ENCODE measurements around the gene NKD2. TPM values are rescaled to one million over a fixed set of nuclear protein-coding genes. Genes with fewer than 3 reads are reported as not detected.
A peak's percentile ranks its signal among the peaks of the same experiment; 100 is the strongest.
"Not testable (repeated sequence)": the region's sequence is repeated elsewhere in the genome, so short reads cannot be mapped to it uniquely, and the experiment has no call there.

NKD2 gene
- total RNA-seq, 2 experiments from 2014 or later = 0.23 to 0.36 TPM

DNA sequence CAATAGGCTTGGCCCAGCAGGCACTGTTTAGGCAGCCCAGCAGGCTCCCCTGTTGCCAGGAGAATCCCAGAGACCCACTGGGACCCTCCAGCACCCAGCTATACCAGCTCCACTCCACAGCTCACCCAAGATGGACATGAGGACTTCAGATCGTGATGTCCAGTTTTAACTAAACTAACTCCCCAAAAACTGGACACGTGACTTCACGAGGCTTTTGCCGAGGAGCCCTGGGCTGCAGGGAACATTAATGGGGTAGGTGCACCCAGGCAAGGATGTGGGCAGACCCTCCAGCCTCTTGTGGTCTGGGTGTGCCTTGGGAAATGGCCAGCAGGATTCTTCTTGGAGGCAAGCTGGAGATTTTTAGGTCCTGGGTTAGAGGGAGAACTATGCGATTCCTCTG lies 8.9 kb upstream of the NKD2 start:
- DNase-seq (no peak), ATAC-seq (ENCODE audit: low read depth) (no peak)
- POLR2A ChIA-PET = no interaction called here
- no peak overlapping the region for H3K4me3 Mint-ChIP-seq
- peaks cover 21% of the 10 kb centered on the region for H3K4me1 Mint-ChIP-seq
- H3K9me3 Mint-ChIP-seq = no peaks in the 10 kb centered on the region
- no peaks in the 10 kb centered on the region for H3K36me3 Mint-ChIP-seq
- H3K27me3 Mint-ChIP-seq = peaks cover 14% of the 10 kb centered on the region
- H3K27ac Mint-ChIP-seq = no peak overlapping the region

- Mint-ChIP-seq H3K36me3 (no peaks in the 10 kb centered on the region), H3K4me3 (no peak overlapping the region), H3K27ac (no peak overlapping the region), H3K4me1 (peaks cover 21% of the 10 kb centered on the region), H3K27me3 (peaks cover 14% of the 10 kb centered on the region), H3K9me3 (no peaks in the 10 kb centered on the region)
- ATAC-seq (ENCODE audit: low read depth) = no peak
- POLR2A ChIA-PET = no interaction called here
- peak; percentile 23 for DNase-seq
Observed at GRCh38 chr5:1000329-1000728, 8.3 kb upstream of the NKD2 start.

GRCh38 chr5:1000831-1001230 lies 7.8 kb upstream of the NKD2 start:
- DNase-seq = peak; percentile 21
- ATAC-seq (ENCODE audit: low read depth); H3K36me3 Mint-ChIP-seq; H3K9me3 Mint-ChIP-seq; POLR2A ChIA-PET; H3K27ac Mint-ChIP-seq; H3K4me3 Mint-ChIP-seq: not testable (repeated sequence)
- H3K27me3 Mint-ChIP-seq = peaks cover 17% of the 10 kb centered on the region
- H3K4me1 Mint-ChIP-seq = peaks cover 21% of the 10 kb centered on the region

GRCh38 chr5:1001406-1002270 lies 7.0 kb upstream of the NKD2 start:
- POLR2A ChIA-PET = no interaction called here
- Mint-ChIP-seq H3K4me1 (peaks cover 14% of the 10 kb centered on the region), H3K27ac (no peak overlapping the region), H3K9me3 (no peaks in the 10 kb centered on the region), H3K27me3 (peaks cover 22% of the 10 kb centered on the region), H3K4me3 (no peak overlapping the region), H3K36me3 (no peaks in the 10 kb centered on the region)
- ATAC-seq (ENCODE audit: low read depth) (no peak), DNase-seq (peak; percentile 23)

GRCh38 chr5:1002271-1002546 lies 6.4 kb upstream of the NKD2 start:
- Mint-ChIP-seq H3K36me3 (no peaks in the 10 kb centered on the region), H3K4me1 (peaks cover 9% of the 10 kb centered on the region), H3K9me3 (no peaks in the 10 kb centered on the region), H3K27ac (no peak overlapping the region), H3K27me3 (peaks cover 26% of the 10 kb centered on the region), H3K4me3 (no peak overlapping the region)
- POLR2A ChIA-PET = no interaction called here
- ATAC-seq (ENCODE audit: low read depth) = no peak
- no peak for DNase-seq

GRCh38 chr5:1002836-1003235 lies 5.8 kb upstream of the NKD2 start:
- H3K4me1 Mint-ChIP-seq = peaks cover 11% of the 10 kb centered on the region
- H3K27ac Mint-ChIP-seq = no peak overlapping the region
- H3K36me3 Mint-ChIP-seq = peaks cover under 1% of the 10 kb centered on the region
- no peaks in the 10 kb centered on the region for H3K9me3 Mint-ChIP-seq
- no peak overlapping the region for H3K4me3 Mint-ChIP-seq
- DNase-seq = peak; percentile 26
- H3K27me3 Mint-ChIP-seq = peaks cover 32% of the 10 kb centered on the region
- ATAC-seq (ENCODE audit: low read depth) = no peak
- POLR2A ChIA-PET = interaction anchor here (0.7 kb wide), 1 partner anchor 49 kb away, joined by 3 read pairs; no protein-coding TSS in a partner anchor

GRCh38 chr5:1003296-1003937 lies 5.2 kb upstream of the NKD2 start:
- H3K4me3 Mint-ChIP-seq = no peak overlapping the region
- no peaks in the 10 kb centered on the region for H3K9me3 Mint-ChIP-seq
- ATAC-seq (ENCODE audit: low read depth) (no peak), DNase-seq (peak; percentile 31)
- POLR2A ChIA-PET = interaction anchor here (0.7 kb wide), 1 partner anchor 49 kb away, joined by 3 read pairs; no protein-coding TSS in a partner anchor
- H3K27me3 Mint-ChIP-seq = peaks cover 35% of the 10 kb centered on the region
- no peak overlapping the region for H3K27ac Mint-ChIP-seq
- H3K36me3 Mint-ChIP-seq = peaks cover 1% of the 10 kb centered on the region
- H3K4me1 Mint-ChIP-seq = peaks cover 12% of the 10 kb centered on the region

- no peaks in the 10 kb centered on the region for H3K9me3 Mint-ChIP-seq
Observed at GRCh38 chr5:1004461-1005248, 3.9 kb upstream of the NKD2 start.

GRCh38 chr5:1005249-1005851 lies 3.3 kb upstream of the NKD2 start:
- Mint-ChIP-seq H3K27ac (no peak overlapping the region), H3K4me1 (peaks cover 14% of the 10 kb centered on the region), H3K9me3 (no peaks in the 10 kb centered on the region), H3K27me3 (peaks cover 39% of the 10 kb centered on the region), H3K36me3 (peaks cover 1% of the 10 kb centered on the region), H3K4me3 (no peak overlapping the region)
- DNase-seq (peak; percentile 26), ATAC-seq (ENCODE audit: low read depth) (no peak)
- POLR2A ChIA-PET = no interaction called here

More at GRCh38 chr5:1004461-1005248, 3.9 kb upstream of the NKD2 start:
- ATAC-seq (ENCODE audit: low read depth) (peak; percentile 50), DNase-seq (peak; percentile 59)
- Mint-ChIP-seq H3K27ac (no peak overlapping the region), H3K36me3 (peaks cover 1% of the 10 kb centered on the region), H3K4me1 (peaks cover 12% of the 10 kb centered on the region), H3K27me3 (peaks cover 35% of the 10 kb centered on the region), H3K4me3 (peak overlapping the region; percentile 58)
- POLR2A ChIA-PET = no interaction called here

GRCh38 chr5:1005904-1006655 lies 2.5 kb upstream of the NKD2 start:
- DNase-seq (peak; percentile 28), ATAC-seq (ENCODE audit: low read depth) (no peak)
- no peaks in the 10 kb centered on the region for H3K9me3 Mint-ChIP-seq
- peaks cover 17% of the 10 kb centered on the region for H3K4me1 Mint-ChIP-seq
- peaks cover 41% of the 10 kb centered on the region for H3K27me3 Mint-ChIP-seq
- peaks cover 1% of the 10 kb centered on the region for H3K36me3 Mint-ChIP-seq
- POLR2A ChIA-PET = interaction anchor here (1.4 kb wide), 1 partner anchor 10 kb away, joined by 5 read pairs; no protein-coding TSS in a partner anchor
- no peak overlapping the region for H3K27ac Mint-ChIP-seq
- no peak overlapping the region for H3K4me3 Mint-ChIP-seq

DNA sequence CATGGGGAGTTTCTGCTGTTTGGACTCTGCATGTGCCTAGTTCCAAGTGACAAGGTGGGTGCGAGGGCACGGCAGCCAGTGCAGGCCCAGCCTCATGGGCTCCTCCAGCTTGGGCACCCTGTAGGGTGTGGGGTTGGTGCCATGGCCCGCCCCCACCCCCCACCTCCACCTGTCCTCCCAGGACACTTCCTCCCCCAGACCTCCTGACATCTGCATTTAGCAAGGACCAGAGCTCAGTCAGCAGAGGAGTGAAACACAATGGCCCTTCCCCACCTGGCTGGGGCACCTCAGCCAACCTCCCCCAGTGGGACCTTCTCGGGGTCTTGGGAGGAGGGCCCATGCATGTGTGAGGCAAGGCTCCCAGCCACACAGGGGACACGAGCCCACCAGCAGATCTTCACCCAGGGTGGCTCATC lies 1.9 kb upstream of the NKD2 start:
- H3K27me3 Mint-ChIP-seq = peaks cover 41% of the 10 kb centered on the region
- no peak overlapping the region for H3K27ac Mint-ChIP-seq
- POLR2A ChIA-PET = interaction anchor here (1.4 kb wide), 1 partner anchor 10 kb away, joined by 5 read pairs; no protein-coding TSS in a partner anchor
- H3K9me3 Mint-ChIP-seq = no peaks in the 10 kb centered on the region
- peak; percentile 28 for DNase-seq
- no peak for ATAC-seq (ENCODE audit: low read depth)
- no peak overlapping the region for H3K4me3 Mint-ChIP-seq
- H3K4me1 Mint-ChIP-seq = peaks cover 18% of the 10 kb centered on the region
- H3K36me3 Mint-ChIP-seq = peaks cover 1% of the 10 kb centered on the region

DNA sequence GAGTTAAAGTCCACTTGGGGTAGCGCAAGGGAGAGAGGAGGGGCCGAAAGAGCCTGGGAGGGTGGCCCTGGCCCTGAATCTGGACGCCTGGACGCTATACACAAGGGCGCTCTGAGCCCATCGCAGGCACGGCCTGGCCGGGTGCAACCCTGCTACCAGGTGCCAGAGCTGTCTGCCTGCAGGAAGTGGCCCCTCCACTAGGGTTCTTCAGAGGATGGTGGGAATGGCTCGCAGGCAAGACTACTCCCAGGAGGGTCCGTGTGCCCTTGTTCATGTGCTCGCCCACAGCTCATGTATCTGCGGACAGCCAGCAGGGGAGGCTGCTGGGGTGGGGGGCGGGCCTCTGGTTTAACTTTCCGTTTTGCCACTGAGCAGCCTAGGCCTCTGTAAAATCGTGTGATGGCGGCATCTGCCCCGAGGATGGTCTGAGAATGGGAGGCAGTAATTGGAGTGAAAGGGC lies 1.4 kb upstream of the NKD2 start:
- DNase-seq (peak; percentile 24), ATAC-seq (ENCODE audit: low read depth) (no peak)
- no peak overlapping the region for H3K27ac Mint-ChIP-seq
- H3K4me3 Mint-ChIP-seq = no peak overlapping the region
- H3K4me1 Mint-ChIP-seq = peaks cover 16% of the 10 kb centered on the region
- peaks cover 39% of the 10 kb centered on the region for H3K27me3 Mint-ChIP-seq
- POLR2A ChIA-PET = interaction anchor here (1.4 kb wide), 1 partner anchor 9 kb away, joined by 5 read pairs; no protein-coding TSS in a partner anchor
- H3K9me3 Mint-ChIP-seq = no peaks in the 10 kb centered on the region
- peaks cover 1% of the 10 kb centered on the region for H3K36me3 Mint-ChIP-seq
